NCI-H2029 treated with DMSO at 0.1 percent for 48 hours (cell line): ENCODE results near the gene KIF14.
"Not testable (repeated sequence)": the region's sequence is repeated elsewhere in the genome, so short reads cannot be mapped to it uniquely, and the experiment has no call there.

Experiments
- DNase-seq: peaks from one replicate; lab custom pipeline; 2025; lab: John Stamatoyannopoulos, UW

The KIF14 gene

GRCh38 chr1:200631375-200631774 lies 10.8 kb upstream of the KIF14 start:
- DNase-seq: no peak

GRCh38 chr1:200630515-200630899 lies 10.0 kb upstream of the KIF14 start:
- DNase-seq: not testable (repeated sequence)

GRCh38 chr1:200629876-200630514 lies 9.4 kb upstream of the KIF14 start:
- no peak for DNase-seq

- no peak for DNase-seq
These were observed 7.8 kb upstream of the KIF14 start for GRCh38 chr1:200628223-200628881.

- DNase-seq: no peak
These were observed 7.1 kb upstream of the KIF14 start for GRCh38 chr1:200627575-200628222.

GRCh38 chr1:200626853-200627534 lies 6.4 kb upstream of the KIF14 start:
- no peak for DNase-seq

- DNase-seq: no peak
These were observed 4.9 kb upstream of the KIF14 start for GRCh38 chr1:200625381-200625824.

GRCh38 chr1:200624679-200625335 lies 4.3 kb upstream of the KIF14 start:
- DNase-seq: no peak

GRCh38 chr1:200619894-200620272 lies 668 bp downstream of the KIF14 start:
- DNase-seq: no peak

- no peak for DNase-seq
These were observed 9.7 kb downstream of the KIF14 start for GRCh38 chr1:200610846-200611245.

- DNase-seq: no peak
These were observed 17.9 kb downstream of the KIF14 start for GRCh38 chr1:200602632-200603031.

GRCh38 chr1:200590001-200590400 lies 30.6 kb downstream of the KIF14 start:
- no peak for DNase-seq

GRCh38 chr1:200588698-200589097 lies 31.9 kb downstream of the KIF14 start:
- DNase-seq: no peak

- no peak for DNase-seq
These were observed 56.2 kb downstream of the KIF14 start for GRCh38 chr1:200564319-200564718.

GRCh38 chr1:200561856-200562214 lies 58.7 kb downstream of the KIF14 start:
- no peak for DNase-seq

GRCh38 chr1:200558866-200559459 lies 61.6 kb downstream of the KIF14 start:
- DNase-seq: no peak

GRCh38 chr1:200556002-200556401 lies 64.5 kb downstream of the KIF14 start:
- no peak for DNase-seq

GRCh38 chr1:200552737-200553136 lies 67.8 kb downstream of the KIF14 start:
- DNase-seq: not testable (repeated sequence)

- DNase-seq: no peak
These were observed 70.2 kb downstream of the KIF14 start for GRCh38 chr1:200550367-200550766.

- DNase-seq: no peak
These were observed 73.2 kb downstream of the KIF14 start for GRCh38 chr1:200547386-200547785.

- no peak for DNase-seq
These were observed 74.0 kb downstream of the KIF14 start for GRCh38 chr1:200546577-200546976.

- DNase-seq: no peak
These were observed 78.4 kb downstream of the KIF14 start for GRCh38 chr1:200542162-200542561.
